Fibroblast of mammary gland (primary cell): ENCODE data around the gene ASIC3.

Experiments
- DNase-seq: peaks from one replicate; pipeline ENCODE4 v3.0.0-alpha.2; 2010; ENCODE audit warnings: low read depth
- H3K4me3 ChIP-seq: 2 replicates; pipeline ENCODE4 v1.5.1; 2011; ENCODE audit warnings: low read depth, mild to moderate bottlenecking, low read length, moderate library complexity; ENCODE audit not compliant: control insufficient read depth
- TF ChIP-seq, protein P1 (sequence below): conservative IDR thresholded peaks from 2 replicates; pipeline ENCODE4 v1.5.1; 2011; ENCODE audit warnings: low read depth, low read length, inconsistent platforms; ENCODE audit not compliant: control insufficient read depth, insufficient read depth

Gene ASIC3

GRCh38 chr7:151017953-151018420, 30.3 kb upstream of the ASIC3 start:
- TF ChIP-seq, protein P1, sequence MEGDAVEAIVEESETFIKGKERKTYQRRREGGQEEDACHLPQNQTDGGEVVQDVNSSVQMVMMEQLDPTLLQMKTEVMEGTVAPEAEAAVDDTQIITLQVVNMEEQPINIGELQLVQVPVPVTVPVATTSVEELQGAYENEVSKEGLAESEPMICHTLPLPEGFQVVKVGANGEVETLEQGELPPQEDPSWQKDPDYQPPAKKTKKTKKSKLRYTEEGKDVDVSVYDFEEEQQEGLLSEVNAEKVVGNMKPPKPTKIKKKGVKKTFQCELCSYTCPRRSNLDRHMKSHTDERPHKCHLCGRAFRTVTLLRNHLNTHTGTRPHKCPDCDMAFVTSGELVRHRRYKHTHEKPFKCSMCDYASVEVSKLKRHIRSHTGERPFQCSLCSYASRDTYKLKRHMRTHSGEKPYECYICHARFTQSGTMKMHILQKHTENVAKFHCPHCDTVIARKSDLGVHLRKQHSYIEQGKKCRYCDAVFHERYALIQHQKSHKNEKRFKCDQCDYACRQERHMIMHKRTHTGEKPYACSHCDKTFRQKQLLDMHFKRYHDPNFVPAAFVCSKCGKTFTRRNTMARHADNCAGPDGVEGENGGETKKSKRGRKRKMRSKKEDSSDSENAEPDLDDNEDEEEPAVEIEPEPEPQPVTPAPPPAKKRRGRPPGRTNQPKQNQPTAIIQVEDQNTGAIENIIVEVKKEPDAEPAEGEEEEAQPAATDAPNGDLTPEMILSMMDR: peak; percentile 69
- H3K4me3 ChIP-seq: no peak overlapping the region
- peak; percentile 27 for DNase-seq

- H3K4me3 ChIP-seq: no peak overlapping the region
- DNase-seq: no peak
- TF ChIP-seq, protein P1: no peak
Measured at GRCh38 chr7:151018421-151019129, 29.8 kb upstream of the ASIC3 start.

GRCh38 chr7:151019130-151019447, 29.2 kb upstream of the ASIC3 start:
- no peak overlapping the region for H3K4me3 ChIP-seq
- no peak for DNase-seq
- TF ChIP-seq, protein P1: no peak

- DNase-seq: no peak
- TF ChIP-seq, protein P1: no peak
- no peak overlapping the region for H3K4me3 ChIP-seq
Measured at GRCh38 chr7:151020231-151020630, 28.1 kb upstream of the ASIC3 start.

DNA sequence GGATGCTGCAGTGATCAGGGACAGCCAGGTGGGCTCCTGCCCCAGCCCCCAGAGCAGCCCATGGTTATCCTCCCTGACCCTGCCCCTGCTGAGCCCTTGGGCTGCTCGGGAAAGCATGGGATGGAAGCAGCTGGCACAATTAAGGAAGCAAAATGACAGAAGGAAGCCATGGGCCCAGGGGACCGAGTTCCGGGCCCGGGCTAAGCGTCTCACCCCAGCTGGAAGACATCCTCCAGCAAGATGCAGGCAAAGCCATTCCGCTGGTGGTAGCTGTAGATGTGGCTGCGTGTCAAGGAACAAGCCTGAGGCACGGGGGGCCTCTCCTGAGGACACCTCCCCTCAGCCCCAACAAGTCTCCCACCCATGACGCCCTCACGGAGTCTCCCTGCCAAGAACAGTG, 25.1 kb upstream of the ASIC3 start:
- DNase-seq: no peak
- TF ChIP-seq, protein P1: no peak
- H3K4me3 ChIP-seq: no peak overlapping the region

DNA sequence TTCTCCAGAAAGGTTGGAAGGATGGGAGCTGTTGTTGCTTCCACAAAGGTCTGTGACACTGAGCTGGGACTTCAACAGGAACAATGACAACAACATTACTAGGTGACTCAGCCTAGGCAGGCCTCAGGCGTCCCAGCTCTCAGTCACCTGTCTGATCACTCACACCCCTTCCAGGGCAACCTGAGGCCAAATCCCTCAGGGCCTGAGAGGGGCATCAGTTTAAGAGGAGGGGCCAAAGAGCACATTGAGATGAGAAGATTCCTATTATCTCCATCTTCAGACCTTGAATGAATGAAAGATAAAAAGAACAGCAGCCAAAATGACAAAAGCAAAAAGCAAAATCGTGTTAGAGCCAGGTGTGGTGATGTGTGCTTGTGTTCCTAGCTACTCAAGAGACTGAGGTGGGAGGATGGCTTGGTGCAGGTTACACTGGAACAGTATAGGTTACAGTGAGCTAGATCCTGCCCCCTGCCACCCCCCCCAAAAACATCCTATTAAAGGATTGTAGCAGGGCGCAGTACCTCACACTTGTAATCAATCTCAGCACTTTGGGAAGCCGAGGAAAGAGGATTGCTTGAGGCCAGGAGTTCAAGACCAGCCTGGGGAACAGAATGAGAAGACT, 23.8 kb upstream of the ASIC3 start, which contains the start of gene ATG9B:
Gene ATG9B (minus strand): TSS at position 60 of the 622 bp plus-strand sequence. CDS start 71 bp downstream, outside the sequence.
- no peak within 1 kb of the TSS for H3K4me3 ChIP-seq
- TF ChIP-seq, protein P1: no peak
- DNase-seq: no peak
